BLaER1 (cell line): ENCODE measurements around the gene PDLIM4.

Experiments used
- H3K27ac ChIP-seq: shearing (Covaris generic); formaldehyde crosslinking; 2 replicates; pipeline ENCODE4 v1.8.1; 2022
- H3K27me3 ChIP-seq: shearing (Covaris generic); formaldehyde crosslinking; 2 replicates; pipeline ENCODE4 v1.8.1; 2022
- H3K36me3 ChIP-seq: shearing (Covaris generic); formaldehyde crosslinking; 2 replicates; pipeline ENCODE4 v1.8.1; 2022
- H3K4me1 ChIP-seq: shearing (Covaris generic); formaldehyde crosslinking; 2 replicates; pipeline ENCODE4 v1.8.1; 2022
- H3K4me2 ChIP-seq: shearing (Covaris generic); formaldehyde crosslinking; 2 replicates; pipeline ENCODE4 v1.8.1; 2022
- H3K4me3 ChIP-seq: shearing (Covaris generic); formaldehyde crosslinking; 2 replicates; pipeline ENCODE4 v1.8.1; 2022
- H3K9ac ChIP-seq: shearing (Covaris generic); formaldehyde crosslinking; 2 replicates; pipeline ENCODE4 v1.8.1; 2022
- H3K9me3 ChIP-seq: shearing (Covaris generic); formaldehyde crosslinking; 2 replicates; pipeline ENCODE4 v1.8.1; 2022
- H4K20me1 ChIP-seq: shearing (Covaris generic); formaldehyde crosslinking; 2 replicates; pipeline ENCODE4 v1.8.1; 2022
- Cebpa-rat ChIP-seq: shearing (Covaris generic); IDR thresholded peaks from 2 replicates; pipeline ENCODE4 v1.8.1; 2022

PDLIM4 gene

GRCh38 chr5:132233811-132234683 lies 23.4 kb upstream of the PDLIM4 start:
- Histone ChIP-seq H3K9ac (no peak overlapping the region), H3K36me3 (no peaks in the 10 kb centered on the region), H4K20me1 (no peaks in the 10 kb centered on the region), H3K27ac (no peak overlapping the region), H3K4me2 (no peak overlapping the region), H3K4me3 (no peak overlapping the region), H3K27me3 (no peaks in the 10 kb centered on the region), H3K9me3 (no peaks in the 10 kb centered on the region), H3K4me1 (peaks cover 40% of the 10 kb centered on the region)
- TF ChIP-seq Cebpa-rat: no peak

- H3K36me3 ChIP-seq: no peaks in the 10 kb centered on the region
- no peak overlapping the region for H3K27ac ChIP-seq
- no peaks in the 10 kb centered on the region for H3K27me3 ChIP-seq
- no peak overlapping the region for H3K4me3 ChIP-seq
- peaks cover 34% of the 10 kb centered on the region for H3K4me1 ChIP-seq
- TF ChIP-seq Cebpa-rat: no peak
- no peak overlapping the region for H3K9ac ChIP-seq
- H4K20me1 ChIP-seq: no peaks in the 10 kb centered on the region
- H3K9me3 ChIP-seq: no peaks in the 10 kb centered on the region
- H3K4me2 ChIP-seq: no peak overlapping the region
These were observed 22.8 kb upstream of the PDLIM4 start for GRCh38 chr5:132234684-132235062.

GRCh38 chr5:132235340-132235739 lies 22.2 kb upstream of the PDLIM4 start:
- Histone ChIP-seq H4K20me1 (no peaks in the 10 kb centered on the region), H3K9ac (no peak overlapping the region), H3K4me1 (peaks cover 27% of the 10 kb centered on the region), H3K27ac (no peak overlapping the region), H3K4me3 (no peak overlapping the region), H3K9me3 (no peaks in the 10 kb centered on the region), H3K27me3 (no peaks in the 10 kb centered on the region), H3K4me2 (no peak overlapping the region), H3K36me3 (no peaks in the 10 kb centered on the region)
- no peak for TF ChIP-seq Cebpa-rat

- Histone ChIP-seq H3K9ac (no peak overlapping the region), H3K9me3 (peaks cover 4% of the 10 kb centered on the region; the same call in 1 of the 2 replicates), H3K27ac (no peak overlapping the region), H4K20me1 (no peaks in the 10 kb centered on the region), H3K36me3 (no peaks in the 10 kb centered on the region), H3K4me1 (peaks cover 14% of the 10 kb centered on the region), H3K4me3 (no peak overlapping the region), H3K27me3 (no peaks in the 10 kb centered on the region), H3K4me2 (no peak overlapping the region)
- no peak for TF ChIP-seq Cebpa-rat
These were observed 20.4 kb upstream of the PDLIM4 start for GRCh38 chr5:132237141-132237540.

GRCh38 chr5:132237670-132238069 lies 19.8 kb upstream of the PDLIM4 start:
- no peak overlapping the region for H3K9ac ChIP-seq
- H3K4me3 ChIP-seq: no peak overlapping the region
- no peaks in the 10 kb centered on the region for H3K36me3 ChIP-seq
- H3K9me3 ChIP-seq: peaks cover 4% of the 10 kb centered on the region; the same call in 1 of the 2 replicates
- no peaks in the 10 kb centered on the region for H3K27me3 ChIP-seq
- no peak overlapping the region for H3K27ac ChIP-seq
- H3K4me1 ChIP-seq: peaks cover 14% of the 10 kb centered on the region
- no peak overlapping the region for H3K4me2 ChIP-seq
- TF ChIP-seq Cebpa-rat: no peak
- H4K20me1 ChIP-seq: no peaks in the 10 kb centered on the region

- H4K20me1 ChIP-seq: no peaks in the 10 kb centered on the region
- peaks cover 17% of the 10 kb centered on the region for H3K4me1 ChIP-seq
- no peak overlapping the region for H3K9ac ChIP-seq
- no peak for TF ChIP-seq Cebpa-rat
- H3K27me3 ChIP-seq: no peaks in the 10 kb centered on the region
- no peak overlapping the region for H3K4me3 ChIP-seq
- no peak overlapping the region for H3K27ac ChIP-seq
- H3K9me3 ChIP-seq: peaks cover 7% of the 10 kb centered on the region
- no peaks in the 10 kb centered on the region for H3K36me3 ChIP-seq
- no peak overlapping the region for H3K4me2 ChIP-seq
These were observed 19.2 kb upstream of the PDLIM4 start for GRCh38 chr5:132238169-132238744.

GRCh38 chr5:132238901-132239500 lies 18.5 kb upstream of the PDLIM4 start:
- no peak for TF ChIP-seq Cebpa-rat
- Histone ChIP-seq H3K4me3 (no peak overlapping the region), H3K36me3 (no peaks in the 10 kb centered on the region), H3K9me3 (peaks cover 14% of the 10 kb centered on the region), H4K20me1 (no peaks in the 10 kb centered on the region), H3K4me2 (no peak overlapping the region), H3K4me1 (peaks cover 22% of the 10 kb centered on the region), H3K27me3 (no peaks in the 10 kb centered on the region), H3K9ac (no peak overlapping the region), H3K27ac (no peak overlapping the region)

GRCh38 chr5:132239776-132240175 lies 17.7 kb upstream of the PDLIM4 start:
- no peak overlapping the region for H3K4me3 ChIP-seq
- no peak for TF ChIP-seq Cebpa-rat
- H3K9me3 ChIP-seq: peaks cover 22% of the 10 kb centered on the region
- no peaks in the 10 kb centered on the region for H3K36me3 ChIP-seq
- H3K4me1 ChIP-seq: peaks cover 22% of the 10 kb centered on the region
- H3K27me3 ChIP-seq: no peaks in the 10 kb centered on the region
- H3K4me2 ChIP-seq: no peak overlapping the region
- H3K27ac ChIP-seq: no peak overlapping the region
- no peaks in the 10 kb centered on the region for H4K20me1 ChIP-seq
- H3K9ac ChIP-seq: no peak overlapping the region

- no peak overlapping the region for H3K27ac ChIP-seq
- no peak overlapping the region for H3K4me3 ChIP-seq
- H3K36me3 ChIP-seq: no peaks in the 10 kb centered on the region
- no peak overlapping the region for H3K9ac ChIP-seq
- no peak for TF ChIP-seq Cebpa-rat
- H3K4me1 ChIP-seq: peaks cover 15% of the 10 kb centered on the region
- H4K20me1 ChIP-seq: no peaks in the 10 kb centered on the region
- H3K4me2 ChIP-seq: peak overlapping the region; percentile 28
- peaks cover 43% of the 10 kb centered on the region for H3K9me3 ChIP-seq
- H3K27me3 ChIP-seq: no peaks in the 10 kb centered on the region
These were observed 14.0 kb upstream of the PDLIM4 start for GRCh38 chr5:132243366-132243977.

GRCh38 chr5:132245593-132245992 lies 11.9 kb upstream of the PDLIM4 start:
- TF ChIP-seq Cebpa-rat: no peak
- H3K36me3 ChIP-seq: no peaks in the 10 kb centered on the region

More at GRCh38 chr5:132245593-132245992, 11.9 kb upstream of the PDLIM4 start:
- no peaks in the 10 kb centered on the region for H4K20me1 ChIP-seq
- H3K9me3 ChIP-seq: peaks cover 43% of the 10 kb centered on the region
- no peak overlapping the region for H3K4me3 ChIP-seq
- H3K27ac ChIP-seq: no peak overlapping the region
- H3K4me2 ChIP-seq: no peak overlapping the region
- H3K4me1 ChIP-seq: peaks cover 15% of the 10 kb centered on the region
- no peak overlapping the region for H3K9ac ChIP-seq
- H3K27me3 ChIP-seq: no peaks in the 10 kb centered on the region
